NCI-H2081 (cell line): ENCODE data around the gene SCGB3A1.

Experiments used
- DNase-seq, 2 experiments: peaks; one replicate each; lab custom pipeline; 2025; lab: John Stamatoyannopoulos, UW

The SCGB3A1 gene, protein sequence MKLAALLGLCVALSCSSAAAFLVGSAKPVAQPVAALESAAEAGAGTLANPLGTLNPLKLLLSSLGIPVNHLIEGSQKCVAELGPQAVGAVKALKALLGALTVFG

DNA sequence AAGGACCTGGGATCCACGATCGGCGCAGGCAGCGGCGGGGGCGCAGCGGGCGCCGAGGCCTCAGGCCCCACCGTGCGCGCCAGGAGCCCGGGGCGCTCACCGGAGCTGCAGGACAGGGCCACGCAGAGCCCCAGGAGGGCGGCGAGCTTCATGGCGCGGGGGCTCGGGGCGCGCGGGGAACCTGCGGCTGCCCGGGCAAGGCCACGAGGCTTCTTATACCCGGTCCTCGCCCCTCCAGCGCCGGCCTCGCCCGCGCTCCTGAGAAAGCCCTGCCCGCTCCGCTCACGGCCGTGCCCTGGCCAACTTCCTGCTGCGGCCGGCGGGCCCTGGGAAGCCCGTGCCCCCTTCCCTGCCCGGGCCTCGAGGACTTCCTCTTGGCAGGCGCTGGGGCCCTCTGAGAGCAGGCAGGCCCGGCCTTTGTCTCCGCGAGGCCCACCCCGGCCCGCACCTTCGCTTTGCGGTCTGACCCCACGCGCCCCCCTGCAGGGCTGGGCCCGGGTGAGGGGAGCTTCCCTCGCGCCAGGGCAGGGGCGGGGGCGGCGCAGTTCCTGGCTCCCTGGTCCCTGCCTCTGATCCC is at the start of gene SCGB3A1:
Gene SCGB3A1, minus strand, starts transcription at position 189 of the 577 bp plus-strand sequence. Its CDS starts 37 bp downstream, at position 152.
- no peak for DNase-seq

DNA sequence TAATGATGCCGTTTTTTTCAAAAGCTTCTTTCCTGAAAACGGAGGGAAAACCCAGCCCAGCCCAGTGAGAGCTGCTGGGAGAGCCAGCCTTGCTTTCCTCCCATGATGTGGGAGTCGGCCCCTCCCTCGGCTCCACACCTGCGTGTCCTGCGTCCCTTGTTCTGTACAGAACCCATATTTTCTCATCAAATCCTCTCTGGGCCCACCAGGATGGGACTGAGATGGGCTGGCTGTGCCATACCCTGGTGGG is 49.2 kb upstream of the SCGB3A1 start:
- no peak for DNase-seq

DNA sequence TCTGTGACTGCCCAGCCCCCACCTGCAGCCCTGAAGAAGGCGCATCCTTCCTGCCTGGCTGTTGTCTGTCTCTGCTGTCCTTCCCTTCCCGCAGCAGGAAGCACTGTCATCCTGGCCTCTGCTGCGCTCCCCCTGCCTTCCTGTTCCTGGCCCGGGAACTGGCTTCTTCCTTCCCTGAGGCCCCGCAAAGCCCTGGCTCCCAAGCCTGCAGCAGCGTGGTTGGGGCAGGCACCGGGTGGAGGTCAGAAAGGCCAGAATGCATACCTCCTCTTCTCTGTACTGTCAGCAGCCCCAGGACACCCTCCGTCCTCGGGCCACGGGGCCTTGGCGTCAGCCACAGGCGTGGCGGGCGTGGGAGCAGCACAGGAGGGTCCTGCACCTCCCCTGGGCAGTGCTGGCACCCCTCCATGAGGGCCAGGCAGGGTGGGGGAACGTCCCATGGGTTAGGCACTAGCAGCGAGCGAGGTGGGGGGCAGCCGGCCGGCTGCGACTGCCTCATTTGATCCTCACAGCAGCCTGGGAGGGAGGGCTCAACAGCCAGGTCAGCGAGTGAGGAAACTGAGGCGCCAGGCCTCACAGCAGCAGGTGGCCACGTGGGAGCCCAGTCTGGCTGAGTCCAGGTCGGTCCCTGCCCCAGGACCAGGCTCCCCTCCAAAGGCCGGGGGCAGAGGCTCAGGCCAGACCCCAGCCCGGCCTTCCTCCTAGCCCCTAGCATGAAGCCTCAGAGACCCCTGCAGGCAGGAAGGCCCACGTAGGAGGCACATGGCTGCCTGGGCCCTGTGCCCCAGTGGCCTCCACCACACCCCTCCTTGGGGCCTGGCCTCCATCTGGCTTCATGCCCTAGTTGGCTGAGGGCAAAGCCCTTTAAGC is 48.7 kb upstream of the SCGB3A1 start:
- DNase-seq: no peak

DNA sequence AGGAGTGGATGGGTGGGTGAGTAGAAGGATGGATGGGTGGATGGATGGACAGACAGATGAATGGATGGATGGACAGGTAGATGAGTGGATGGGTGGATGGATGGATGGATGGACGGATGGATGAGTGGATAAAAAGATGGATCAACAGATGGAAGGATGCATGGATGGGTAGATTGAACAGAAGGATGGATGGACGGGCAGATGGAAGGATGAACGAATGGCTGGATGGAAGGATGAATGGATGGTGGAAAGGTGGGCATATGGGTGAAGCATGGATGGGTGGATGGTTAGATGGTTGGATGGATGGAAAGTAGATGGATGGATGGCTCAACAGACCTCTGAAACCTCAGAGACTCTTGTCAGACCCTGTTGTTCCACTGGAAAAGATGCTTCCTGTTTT is 48.0 kb upstream of the SCGB3A1 start:
- no peak for DNase-seq

DNA sequence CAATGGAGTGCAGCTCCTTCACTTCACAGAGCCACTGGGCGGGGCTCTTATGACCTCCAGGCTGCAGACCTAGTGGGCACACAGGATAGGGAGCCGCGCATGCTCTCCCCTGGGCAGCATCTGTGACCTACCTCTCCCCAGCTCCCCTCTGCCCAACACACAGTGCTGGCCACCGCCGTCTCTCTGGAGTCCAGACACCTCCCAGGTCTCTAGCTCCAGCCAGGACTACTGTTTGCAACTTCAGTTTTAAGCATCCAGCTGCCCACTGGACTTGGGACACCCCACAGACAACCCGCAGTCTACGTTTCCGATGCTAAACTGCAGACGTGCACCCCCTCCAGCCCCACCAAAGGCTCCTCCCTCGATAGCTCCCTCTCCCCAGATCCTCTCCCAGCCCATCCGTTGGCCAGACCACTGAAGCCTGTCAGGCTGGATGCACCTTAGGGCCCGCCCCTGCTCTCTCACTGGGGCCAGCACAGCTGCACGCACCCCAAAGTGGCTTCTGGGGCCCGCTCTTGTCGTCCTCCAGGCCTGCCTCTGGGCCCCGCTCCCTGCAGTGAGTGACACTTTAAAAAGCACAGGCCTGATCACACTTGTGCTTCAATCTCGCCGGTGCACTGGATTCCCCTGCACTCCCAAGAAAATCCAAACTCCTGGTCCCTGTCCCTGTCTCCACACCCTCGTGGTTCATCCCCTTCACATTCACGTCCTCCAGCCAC is 46.8 kb upstream of the SCGB3A1 start:
- DNase-seq: no peak

DNA sequence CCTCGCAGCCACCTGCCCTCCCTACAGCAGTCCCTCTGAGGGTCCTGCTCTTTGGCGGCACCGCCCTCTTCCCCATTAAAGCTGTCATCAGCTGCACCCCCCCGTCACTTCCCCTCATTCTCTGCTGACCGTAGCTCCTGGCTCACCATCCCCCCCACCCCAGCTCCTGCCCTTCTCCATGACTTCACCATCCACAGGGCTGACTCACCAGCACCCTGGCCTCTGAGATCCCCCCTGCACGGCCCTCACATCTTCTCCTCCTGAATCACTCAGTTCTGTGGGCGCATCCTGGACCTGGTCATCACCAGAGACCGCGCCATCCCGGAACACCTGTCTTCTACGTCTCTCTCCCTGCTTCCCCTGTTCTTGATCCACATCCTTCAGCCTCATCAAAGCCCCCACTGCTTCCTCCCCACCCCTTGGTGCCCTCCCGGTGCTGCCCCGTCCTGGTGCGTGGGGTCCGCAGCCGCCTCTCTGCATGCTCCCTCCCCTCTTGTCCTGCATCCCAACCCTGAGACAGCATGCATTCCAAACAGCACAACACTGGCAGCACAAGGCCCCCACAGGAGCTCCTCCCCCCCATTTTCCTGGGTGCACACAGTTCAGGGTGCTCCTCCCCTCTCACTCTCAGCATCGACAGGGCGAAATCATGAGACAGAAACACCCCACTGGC is 45.2 kb upstream of the SCGB3A1 start:
- no peak for DNase-seq

DNA sequence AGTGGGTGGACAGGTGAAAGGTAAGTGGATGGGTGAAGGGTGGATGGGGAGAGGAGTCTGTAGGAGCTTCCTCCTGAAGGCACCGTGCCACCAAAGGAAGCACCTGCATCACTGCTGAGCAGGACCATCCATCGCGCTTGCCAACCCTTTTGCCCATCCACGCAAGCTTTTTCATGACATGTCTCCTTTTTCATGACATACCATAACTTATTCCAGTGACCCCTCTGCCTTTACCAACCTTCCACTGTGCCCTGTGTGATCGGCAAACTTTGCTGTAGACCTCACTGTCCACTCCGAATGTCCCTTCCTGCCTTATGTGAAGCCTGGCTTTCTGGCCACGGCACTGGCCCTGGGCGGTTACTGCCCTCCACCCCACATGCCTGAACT is 44.7 kb upstream of the SCGB3A1 start:
- DNase-seq: no peak

DNA sequence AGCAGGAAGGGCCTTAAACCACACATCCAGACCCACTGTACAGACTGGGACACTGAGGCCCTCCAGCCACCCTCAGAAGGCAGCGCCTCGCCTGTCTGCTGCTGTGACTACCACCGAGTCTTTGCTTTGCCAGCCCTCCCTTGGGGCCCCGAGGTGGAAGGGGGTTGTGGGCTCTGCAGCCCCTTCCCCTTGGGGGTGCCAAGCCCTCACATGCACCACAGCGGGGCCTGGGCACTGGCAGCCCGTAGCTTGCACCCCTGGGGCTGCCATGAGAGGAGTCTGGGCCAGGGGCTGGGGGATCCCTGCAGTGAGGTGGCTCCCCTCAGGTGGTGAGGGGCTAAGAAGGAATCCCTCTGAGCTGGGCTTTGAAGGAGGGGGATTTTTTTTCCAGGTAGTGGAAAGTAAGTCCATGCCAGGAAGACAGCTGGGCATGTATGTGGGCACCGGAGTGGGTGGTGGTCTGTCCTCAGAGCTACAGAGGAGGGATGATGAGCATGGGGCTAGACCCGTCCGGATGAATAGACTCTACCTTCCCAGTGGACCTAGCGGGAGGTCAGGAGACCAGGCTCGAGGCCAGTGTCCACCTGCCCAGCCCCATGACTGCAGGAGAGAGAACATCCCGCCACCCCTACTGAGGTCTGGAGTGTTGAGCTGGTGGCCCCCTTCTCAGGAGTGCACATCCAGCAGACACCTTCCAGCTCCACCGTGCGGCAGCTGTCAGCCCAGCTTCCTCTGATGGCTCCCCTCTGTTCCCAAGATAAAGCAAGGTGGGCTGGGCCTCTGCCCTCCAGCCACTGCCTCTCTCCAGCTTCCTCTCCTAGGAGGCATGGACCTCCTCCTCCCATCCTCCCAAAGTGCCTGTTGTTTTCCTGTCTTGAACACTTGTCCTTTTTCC is 42.2 kb upstream of the SCGB3A1 start:
- no peak for DNase-seq

DNA sequence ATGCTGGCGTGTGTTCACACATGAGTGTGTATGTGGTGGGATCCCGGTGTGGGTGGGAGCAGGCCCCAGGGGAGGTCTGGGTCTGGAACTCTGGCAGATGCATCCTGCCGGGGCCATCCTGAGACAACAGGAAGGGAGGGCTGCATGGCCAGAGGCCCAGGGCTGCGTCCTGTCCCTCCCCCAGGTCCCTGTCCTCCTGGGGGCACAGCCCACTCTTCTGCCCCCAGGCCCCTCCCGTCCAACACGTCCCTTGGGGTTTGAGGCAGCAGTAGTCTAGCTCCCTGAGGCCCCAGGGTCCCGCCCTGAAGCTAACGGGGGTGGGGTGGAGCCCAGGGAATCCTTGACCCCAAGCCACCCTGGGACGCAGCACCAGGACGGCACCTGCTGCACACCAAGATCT is 41.5 kb upstream of the SCGB3A1 start:
- no peak for DNase-seq

DNA sequence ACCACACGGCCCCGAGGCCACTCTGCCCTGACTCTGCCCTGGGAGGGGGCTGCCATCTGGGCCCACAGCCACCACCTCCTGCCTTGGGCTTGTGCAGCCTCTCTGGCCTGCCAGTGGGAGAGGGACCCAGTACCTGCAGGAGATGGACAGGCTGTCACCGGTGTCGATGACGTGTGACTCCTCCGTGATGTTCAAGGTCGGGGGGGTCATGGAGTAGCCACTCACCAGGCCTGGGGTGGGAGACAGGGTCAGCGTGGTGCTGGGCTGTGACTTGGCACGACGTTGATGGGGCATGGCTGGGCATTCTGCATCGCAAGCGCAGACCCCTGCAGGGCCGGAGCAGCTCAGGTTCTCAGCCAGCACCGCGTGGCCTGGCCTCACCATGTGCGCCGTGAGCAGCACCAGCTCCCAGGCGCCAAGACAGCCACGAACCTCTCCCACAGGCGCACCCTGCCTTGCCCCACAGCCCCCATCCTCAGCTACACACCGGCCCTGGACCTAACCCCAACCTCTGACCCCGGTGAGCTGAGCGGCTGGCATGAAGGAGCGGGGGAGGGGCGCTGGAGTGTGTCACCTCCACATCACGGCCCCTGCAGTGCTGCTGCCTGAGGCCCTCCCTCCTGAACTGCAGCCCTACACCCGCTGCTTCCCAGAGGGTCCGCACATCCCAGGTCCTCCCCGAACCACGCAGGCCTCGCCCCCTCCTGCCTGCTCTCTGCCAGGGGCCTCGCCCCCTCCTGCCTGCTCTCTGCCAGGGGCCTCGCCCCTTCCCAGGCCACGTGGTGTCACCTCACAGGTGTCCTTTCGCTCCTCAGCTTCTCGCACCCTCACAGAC is 40.5 kb upstream of the SCGB3A1 start:
- DNase-seq: no peak

DNA sequence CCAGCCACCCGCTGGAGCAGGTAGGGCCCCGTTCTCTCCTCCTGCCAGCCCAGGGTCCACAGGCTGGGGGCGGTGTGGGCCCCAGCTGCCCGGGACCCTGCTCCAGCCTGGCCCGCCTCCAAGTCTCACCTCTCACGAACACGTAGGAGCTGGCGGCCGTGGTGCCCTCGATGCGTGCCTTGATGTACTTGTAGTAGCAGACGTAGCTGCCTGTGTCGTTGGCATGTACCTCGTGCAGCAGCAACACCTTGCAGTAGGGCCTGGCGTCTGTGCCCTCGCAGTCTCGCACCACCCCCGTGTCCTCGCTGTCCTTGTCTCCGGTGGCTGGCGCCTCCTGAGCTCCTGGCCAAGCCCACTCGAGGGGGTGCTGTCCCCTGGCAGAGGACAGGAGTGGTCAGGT is 39.1 kb upstream of the SCGB3A1 start:
- DNase-seq: no peak

DNA sequence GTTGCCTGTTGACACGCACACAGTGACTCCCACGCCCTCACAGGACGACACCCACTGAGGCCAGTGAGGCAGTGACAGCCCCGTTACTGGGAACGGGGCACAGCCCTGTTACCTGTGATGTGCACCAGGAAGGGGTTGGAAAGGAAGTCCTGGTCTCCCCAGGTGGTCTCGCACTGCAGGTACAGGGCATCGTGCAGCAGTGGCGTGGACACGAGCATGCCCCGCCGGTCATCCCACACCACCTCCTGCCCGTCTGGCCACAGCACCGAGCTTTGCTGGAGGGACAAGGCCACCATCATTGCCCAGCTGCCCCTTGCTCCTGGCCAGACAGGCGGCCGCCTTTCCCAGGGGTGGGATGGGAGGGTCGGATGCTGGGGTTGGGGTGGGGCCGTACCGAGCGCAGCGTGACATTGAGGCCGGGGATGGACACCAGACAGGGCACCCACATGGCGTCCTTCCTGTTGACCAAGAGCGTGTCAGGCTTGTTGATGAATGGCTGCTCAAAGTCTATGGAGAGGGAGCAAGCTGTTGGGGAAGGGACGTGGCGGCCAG is 38.6 kb upstream of the SCGB3A1 start:
- DNase-seq: no peak

DNA sequence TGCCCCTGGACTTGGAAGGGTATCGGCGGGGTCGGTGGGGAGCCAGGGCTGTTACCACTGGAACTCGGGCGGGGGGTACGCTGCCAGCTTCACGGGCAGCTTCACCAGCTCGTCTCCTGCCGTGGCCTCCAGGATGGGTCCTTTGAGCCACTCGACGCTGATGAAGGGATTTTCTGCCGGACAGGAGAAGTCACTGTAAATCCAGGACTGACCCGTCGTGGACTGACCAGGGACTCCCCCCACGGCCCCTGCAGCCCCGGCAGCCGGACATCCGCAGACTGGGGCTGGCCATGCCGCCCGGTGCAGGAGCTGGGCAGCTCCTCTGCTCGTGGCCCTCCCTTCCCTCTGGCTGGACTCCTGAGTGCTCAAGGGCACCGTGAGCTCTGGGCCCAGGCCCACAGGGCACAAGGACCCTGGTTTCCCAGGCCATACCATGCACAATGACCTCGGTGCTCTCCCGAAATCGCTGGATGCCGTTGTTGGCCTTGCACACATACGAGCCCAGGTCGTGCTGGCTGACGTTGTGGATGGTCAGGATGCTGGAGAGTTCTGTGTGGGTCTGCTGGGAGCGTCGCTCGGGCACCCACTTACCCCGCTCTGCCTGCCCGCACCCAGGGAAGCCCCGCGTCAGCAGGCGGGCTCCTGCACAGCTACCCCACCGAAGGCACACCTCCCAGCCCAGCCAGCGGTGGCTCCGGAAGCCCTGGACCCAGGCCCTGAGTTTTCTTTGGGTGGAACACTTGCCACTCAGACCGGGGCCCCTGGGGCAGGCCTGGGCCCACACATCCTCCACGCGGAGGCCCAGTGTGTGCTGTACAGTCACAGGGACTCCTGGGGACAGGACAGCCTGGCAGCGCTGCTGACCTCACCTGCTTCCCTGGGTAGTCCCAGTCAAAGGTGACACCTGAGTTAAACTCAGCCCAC is 37.8 kb upstream of the SCGB3A1 start:
- no peak for DNase-seq

DNA sequence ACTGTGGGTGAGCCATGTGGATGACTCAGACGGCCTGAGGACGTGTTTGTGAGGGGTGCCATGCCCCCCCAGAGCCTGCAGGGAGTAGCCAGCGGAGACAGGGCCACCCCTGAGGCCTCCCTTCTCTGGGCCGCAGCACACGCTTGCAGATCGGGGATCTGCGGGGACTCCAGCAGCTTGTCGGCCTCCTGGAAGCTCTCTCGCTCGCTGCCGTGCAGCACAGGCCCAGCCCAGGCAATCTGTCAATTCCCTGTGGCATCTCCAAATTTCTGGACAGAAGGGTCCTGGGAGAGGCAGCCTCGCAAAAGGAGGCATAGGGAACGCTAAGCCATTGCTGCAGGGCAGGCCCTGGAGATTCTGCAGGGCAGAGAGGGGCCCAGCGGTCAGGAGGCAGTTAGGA is 36.9 kb upstream of the SCGB3A1 start:
- DNase-seq: no peak

DNA sequence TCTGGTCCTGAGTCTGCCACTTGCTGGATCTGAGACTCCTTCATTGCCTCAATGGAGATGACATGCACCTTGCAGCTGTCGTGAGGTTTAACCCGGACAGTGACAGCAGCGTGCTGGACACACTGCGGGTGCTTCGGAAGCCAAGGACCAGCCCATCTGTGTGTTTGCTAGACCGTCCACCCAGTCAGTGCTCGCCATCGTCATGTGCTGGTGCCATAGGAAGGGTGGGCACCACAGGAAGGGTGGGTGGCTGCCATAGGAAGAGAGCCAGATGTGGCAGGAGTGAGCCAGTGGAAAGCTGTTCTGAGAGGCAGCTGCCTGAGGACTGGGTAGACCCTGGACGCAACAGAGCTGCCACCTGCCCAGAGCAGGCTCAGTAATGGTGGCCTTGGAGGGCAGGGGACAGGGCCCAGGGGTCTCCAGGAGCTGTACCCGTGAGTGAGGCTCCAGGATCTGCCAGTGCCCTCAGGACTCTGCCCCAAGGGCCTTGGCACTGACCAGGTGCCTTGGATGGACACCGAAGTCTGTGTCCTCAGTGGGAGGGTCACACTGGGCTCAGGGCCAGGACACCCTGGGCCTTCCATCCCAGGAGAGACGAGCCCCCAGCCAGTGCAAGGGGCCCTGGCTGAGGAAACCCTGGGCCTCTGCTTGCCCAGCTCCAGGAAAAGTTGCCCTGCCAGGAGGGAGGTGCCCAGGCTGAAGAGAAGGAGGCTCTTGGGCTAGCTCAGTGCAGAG is 36.3 kb upstream of the SCGB3A1 start:
- DNase-seq: no peak

DNA sequence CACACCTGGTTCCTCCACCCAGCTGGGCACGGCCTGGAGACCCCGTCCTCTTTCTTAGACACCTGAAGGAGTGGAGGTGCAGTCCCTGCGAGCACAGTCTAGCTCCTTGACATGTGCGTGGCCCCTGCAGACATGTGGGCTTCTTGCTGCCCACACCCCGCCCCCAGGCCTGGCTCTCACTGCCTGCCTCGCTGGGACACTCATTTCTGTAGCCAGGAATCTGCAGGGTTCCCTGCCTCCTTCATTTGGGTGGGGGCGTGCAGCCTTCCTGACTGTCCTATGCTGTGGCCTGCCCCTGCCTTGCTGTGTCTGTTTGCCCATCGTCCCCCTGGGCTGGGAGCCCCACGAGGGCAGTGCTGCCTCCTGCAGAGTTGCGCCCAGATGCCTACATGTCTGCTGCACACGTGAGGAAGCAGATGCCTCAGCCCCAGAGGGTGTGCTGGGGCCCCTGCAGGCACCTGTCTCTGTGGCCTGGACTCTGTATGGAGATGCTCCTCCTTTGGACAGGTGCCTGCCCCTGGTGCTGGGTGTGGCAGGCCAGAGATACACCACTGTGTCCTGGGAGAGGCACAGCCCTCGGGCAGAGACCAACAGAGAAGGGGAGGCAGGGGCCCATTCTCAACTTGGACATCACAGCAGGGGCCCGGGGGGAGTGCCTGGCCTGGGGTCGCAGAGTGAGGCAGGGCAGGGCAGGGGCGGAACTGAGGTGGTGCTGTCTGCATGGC is 35.5 kb upstream of the SCGB3A1 start:
- no peak for DNase-seq

DNA sequence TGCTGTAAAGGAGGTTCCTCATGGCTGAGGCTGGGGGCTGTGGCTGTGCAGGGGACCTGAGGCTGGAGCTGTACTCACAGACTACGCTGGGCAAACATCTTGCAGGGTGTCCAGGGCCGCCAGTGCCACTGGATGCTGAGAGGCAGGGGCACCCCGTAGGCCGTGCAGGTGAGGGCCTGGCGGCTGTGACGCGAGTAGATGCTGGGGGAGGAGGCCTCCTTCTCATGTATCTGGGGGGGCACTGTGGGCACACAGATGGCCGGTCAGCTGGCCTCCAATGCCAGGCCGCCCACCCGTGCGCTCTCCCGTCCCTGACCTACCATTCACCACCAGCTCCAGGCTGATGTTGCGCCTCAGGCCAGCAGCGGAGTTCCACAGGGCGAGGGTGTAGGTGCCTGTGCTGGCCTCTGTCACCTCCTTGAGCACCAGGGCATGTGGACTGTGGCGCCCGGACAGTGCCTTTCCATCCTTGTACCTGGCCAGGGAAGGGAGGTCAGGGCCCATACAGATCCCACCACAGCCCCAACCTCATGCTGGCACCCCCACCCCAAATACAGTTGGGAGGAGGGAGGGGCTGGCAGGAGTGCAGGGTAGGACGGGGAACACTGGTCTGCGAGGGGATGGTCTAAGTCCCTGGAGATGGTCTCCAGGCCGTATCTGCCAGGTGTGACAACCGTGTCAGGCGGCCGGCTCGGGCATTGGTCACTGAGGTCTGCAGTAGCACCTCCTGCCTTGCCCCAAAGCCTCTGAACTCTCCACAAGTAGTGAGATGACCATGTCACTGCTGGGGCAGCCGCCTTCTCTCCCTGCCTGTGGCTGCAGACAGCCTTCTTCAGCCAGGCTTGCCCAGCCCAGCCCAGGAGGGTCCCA is 34.7 kb upstream of the SCGB3A1 start:
- DNase-seq: no peak
